DND-41 (cell line): ENCODE data around the gene TMEM132C.

ENCODE experiments used
- EZH2 ChIP-seq: IDR thresholded peaks from 3 replicates; pipeline ENCODE4 v1.6.1; 2012; ENCODE audit warnings: borderline replicate concordance, low read depth, mild to moderate bottlenecking, moderate library complexity, low read length, inconsistent platforms; ENCODE audit not compliant: severe bottlenecking
- TF ChIP-seq, protein P1 (sequence below): IDR thresholded peaks from 2 replicates; pipeline ENCODE4 v1.5.1; 2012; ENCODE audit warnings: borderline replicate concordance, low read length, moderate library complexity, mild to moderate bottlenecking; ENCODE audit not compliant: poor library complexity, severe bottlenecking; ENCODE audit errors: extremely low read depth

DNA sequence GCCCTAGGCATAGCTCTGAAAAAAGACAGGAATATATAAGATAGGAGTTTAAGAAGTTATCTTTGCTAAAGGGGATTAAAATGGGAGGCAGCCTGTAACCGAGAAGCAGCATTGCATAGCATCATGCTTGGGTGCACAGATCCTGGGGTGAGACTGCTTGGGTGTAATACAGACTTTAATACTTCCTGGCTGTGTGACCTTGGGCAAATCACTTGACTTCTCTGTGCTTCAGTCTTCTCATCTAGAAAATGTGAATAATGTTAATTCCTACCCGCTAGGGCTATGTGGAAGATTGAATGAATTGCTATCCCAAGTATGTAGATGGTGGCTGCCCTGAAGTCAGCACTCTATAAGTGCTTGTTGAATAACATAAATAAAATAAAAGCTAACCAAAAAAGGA, 204.5 kb downstream of the TMEM132C start:
- TF ChIP-seq, protein P1, sequence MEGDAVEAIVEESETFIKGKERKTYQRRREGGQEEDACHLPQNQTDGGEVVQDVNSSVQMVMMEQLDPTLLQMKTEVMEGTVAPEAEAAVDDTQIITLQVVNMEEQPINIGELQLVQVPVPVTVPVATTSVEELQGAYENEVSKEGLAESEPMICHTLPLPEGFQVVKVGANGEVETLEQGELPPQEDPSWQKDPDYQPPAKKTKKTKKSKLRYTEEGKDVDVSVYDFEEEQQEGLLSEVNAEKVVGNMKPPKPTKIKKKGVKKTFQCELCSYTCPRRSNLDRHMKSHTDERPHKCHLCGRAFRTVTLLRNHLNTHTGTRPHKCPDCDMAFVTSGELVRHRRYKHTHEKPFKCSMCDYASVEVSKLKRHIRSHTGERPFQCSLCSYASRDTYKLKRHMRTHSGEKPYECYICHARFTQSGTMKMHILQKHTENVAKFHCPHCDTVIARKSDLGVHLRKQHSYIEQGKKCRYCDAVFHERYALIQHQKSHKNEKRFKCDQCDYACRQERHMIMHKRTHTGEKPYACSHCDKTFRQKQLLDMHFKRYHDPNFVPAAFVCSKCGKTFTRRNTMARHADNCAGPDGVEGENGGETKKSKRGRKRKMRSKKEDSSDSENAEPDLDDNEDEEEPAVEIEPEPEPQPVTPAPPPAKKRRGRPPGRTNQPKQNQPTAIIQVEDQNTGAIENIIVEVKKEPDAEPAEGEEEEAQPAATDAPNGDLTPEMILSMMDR = no peak
- no peak for TF ChIP-seq EZH2
